Panc1 (cell line): ENCODE data around the gene SLC48A1. TPM values are rescaled to one million over a fixed set of nuclear protein-coding genes. Genes with fewer than 3 reads are reported as not detected.

Experiments
- ATAC-seq: fragments of 200-7000 bp; cut with Tn5 transposase; 2 replicates; pipeline ENCODE4 v1.9.1; 2020; ENCODE audit warnings: mild to moderate bottlenecking, moderate library complexity
- BruUV-seq: library from RNA; stranded (reverse); fragments of 400-500 nt; replicated peaks from 2 replicates; lab custom pipeline; 2021; lab: Mats Ljungman, UMichigan
- CTCF ChIA-PET: fragments of 300-600 bp; sonication (Branson Sonifier 250); formaldehyde crosslinking; loops from one replicate; lab custom pipeline; 2022; ENCODE audit warnings: antibody characterized with exemption; lab: Charles Lee
- POLR2A ChIA-PET: fragments of 300-600 bp; sonication (Branson Sonifier 250); formaldehyde crosslinking; loops from one replicate; lab custom pipeline; 2022; ENCODE audit warnings: antibody characterized with exemption; lab: Charles Lee
- DNase-seq: peaks from one replicate; pipeline ENCODE4 v3.0.0-alpha.2; 2010; ENCODE audit warnings: low read depth, low spot score
- H3K27ac ChIP-seq: 2 replicates; pipeline ENCODE4 v1.5.1; 2011; ENCODE audit warnings: mild to moderate bottlenecking, low read length, inconsistent platforms
- H3K27me3 ChIP-seq: fragments of 200-500 bp; sonication (Bioruptor generic); 2 replicates; pipeline ENCODE4 v1.6.0; 2014; ENCODE audit warnings: low read length, inconsistent platforms; ENCODE audit not compliant: control insufficient read depth, insufficient read depth
- H3K36me3 ChIP-seq: fragments of 200-500 bp; sonication (Bioruptor generic); 2 replicates; pipeline ENCODE4 v1.5.1; 2014; ENCODE audit warnings: inconsistent platforms, mild to moderate bottlenecking, low read length, moderate library complexity; ENCODE audit not compliant: control insufficient read depth, insufficient read depth
- H3K4me1 ChIP-seq: 2 replicates; pipeline ENCODE4 v1.5.1; 2011; ENCODE audit warnings: inconsistent platforms, mild to moderate bottlenecking, low read length, moderate library complexity; ENCODE audit not compliant: control insufficient read depth, insufficient read depth
- H3K4me3 ChIP-seq, 2 experiments: 2 replicates each; pipeline ENCODE4 v1.5.1; 2011 to 2012; ENCODE audit warnings: low read depth in 2 of 2, low read length in 2 of 2, mild to moderate bottlenecking in 2 of 2, inconsistent platforms in 1 of 2, moderate library complexity in 1 of 2
- H3K9me3 ChIP-seq: fragments of 200-500 bp; sonication (Bioruptor generic); 2 replicates; pipeline ENCODE4 v1.5.1; 2014; ENCODE audit warnings: low read depth, mild to moderate bottlenecking, inconsistent platforms, low read length, moderate library complexity; ENCODE audit not compliant: control insufficient read depth, insufficient read depth
- POLR2AphosphoS5 ChIP-seq: IDR thresholded peaks from 2 replicates; pipeline ENCODE4 v1.6.1; 2012; ENCODE audit warnings: mild to moderate bottlenecking, low read depth, low read length, moderate library complexity
- SIN3A ChIP-seq: IDR thresholded peaks from 2 replicates; pipeline ENCODE4 v1.6.1; 2012; ENCODE audit warnings: low read depth, mild to moderate bottlenecking, low read length, moderate library complexity, borderline replicate concordance; ENCODE audit not compliant: insufficient read depth
- TCF7L2 ChIP-seq: IDR thresholded peaks from 2 replicates; pipeline ENCODE4 v1.6.1; 2011; ENCODE audit warnings: mild to moderate bottlenecking, low read depth, low read length, inconsistent platforms
- in situ Hi-C: cut with HindIII; loops from 2 replicates; pipeline ENCODE4 v1.10.0; 2016; ENCODE audit warnings: low sequenced_read_pairs, low pct_unique_long_range_greater_than_20kb
- intact Hi-C: fragments of 100-400 bp; cut with micrococcal nuclease; formaldehyde crosslinking; loops from one replicate; pipeline ENCODE4 v1.10.0; 2022; ENCODE audit not compliant: unreplicated experiment
- total RNA-seq: library from RNA; stranded (reverse); gene quantifications from one replicate; pipeline ENCODE4 v1.2.1, GENCODE V29; 2021; ENCODE audit not compliant: unreplicated experiment
- TF ChIP-seq, protein P1 (sequence below), 2 experiments: IDR thresholded peaks; 2 replicates each; pipeline ENCODE4 v1.6.1; 2011 to 2012; ENCODE audit warnings: low read depth in 2 of 2, control low read depth in 1 of 2, low read length in 1 of 2, mild to moderate bottlenecking in 1 of 2, moderate library complexity in 1 of 2; ENCODE audit not compliant: insufficient read depth in 1 of 2
- TF ChIP-seq, protein P2 (sequence below): fragments of 450-650 bp; IDR thresholded peaks from 2 replicates; pipeline ENCODE4 v1.5.1; 2017; ENCODE audit warnings: mild to moderate bottlenecking

SLC48A1 gene
- total RNA-seq, 1 experiment from 2014 or later = 32.0 TPM

DNA sequence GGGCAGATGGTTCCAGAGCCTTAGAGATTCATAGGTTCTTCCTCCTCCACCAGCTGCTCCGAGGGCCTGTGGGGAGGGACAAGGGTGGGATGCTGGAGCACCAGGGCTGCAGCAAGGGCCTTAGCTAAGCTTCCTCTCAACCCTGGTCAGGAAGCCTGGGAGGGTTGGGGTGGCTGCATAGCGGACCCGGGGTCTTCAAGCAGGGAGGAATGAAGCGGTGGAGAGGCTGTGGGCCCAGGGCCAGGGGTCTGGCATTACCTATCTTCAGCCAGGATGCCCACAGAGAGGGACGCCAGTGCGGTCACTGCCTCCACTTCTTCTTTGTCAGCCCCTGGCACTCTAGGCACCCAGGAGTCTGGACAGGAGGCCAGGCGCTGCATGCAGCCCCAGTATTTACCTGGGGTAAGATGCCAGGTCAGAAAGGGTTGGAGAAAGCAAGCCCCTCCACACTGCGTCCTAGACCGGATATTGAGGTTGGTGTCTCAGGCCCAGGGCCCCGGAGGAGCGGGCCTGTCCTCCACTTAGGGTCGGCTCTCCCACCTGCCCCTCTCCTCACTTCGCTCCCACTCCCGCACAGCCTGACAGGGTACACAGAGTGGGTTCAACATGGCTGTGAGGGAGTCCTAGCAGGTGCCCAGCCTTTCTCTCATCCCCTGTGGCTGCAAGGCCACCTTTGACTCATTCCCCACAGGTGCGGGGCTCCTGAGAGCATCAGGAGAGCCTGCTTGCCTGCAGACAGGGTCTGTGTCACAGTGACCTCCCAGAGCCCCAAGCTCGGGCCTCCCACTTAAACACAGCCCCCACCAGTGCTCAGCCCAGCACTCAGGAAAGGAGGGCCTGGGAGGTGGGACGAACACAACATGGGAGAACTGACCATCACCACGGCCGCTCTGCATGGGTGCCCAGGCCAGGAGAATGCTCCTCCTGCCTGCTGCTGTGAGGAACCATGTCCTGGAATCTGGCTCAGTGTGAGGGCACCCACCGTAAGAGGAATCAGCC, 11.1 kb downstream of the SLC48A1 start:
- no peaks in the 10 kb centered on the region for H3K9me3 ChIP-seq
- CTCF ChIA-PET = no interaction called here
- no peaks in the 10 kb centered on the region for H3K4me1 ChIP-seq
- no TSS peak for BruUV-seq
- H3K36me3 ChIP-seq = peaks cover 7% of the 10 kb centered on the region
- H3K4me3 ChIP-seq = no peak overlapping the region
- POLR2A ChIA-PET = no interaction called here
- no peak overlapping the region for H3K27ac ChIP-seq
- DNase-seq (no peak), ATAC-seq (no peak)
- H3K27me3 ChIP-seq = no peaks in the 10 kb centered on the region
- intact Hi-C loops = loop anchor here (5.0 kb wide), 1 partner anchor 53 kb away; no protein-coding TSS in a partner anchor
- in situ Hi-C loops = no loop called here
- no peak for TF ChIP-seq TCF7L2
- TF ChIP-seq POLR2AphosphoS5 = no peak
- TF ChIP-seq SIN3A = no peak

DNA sequence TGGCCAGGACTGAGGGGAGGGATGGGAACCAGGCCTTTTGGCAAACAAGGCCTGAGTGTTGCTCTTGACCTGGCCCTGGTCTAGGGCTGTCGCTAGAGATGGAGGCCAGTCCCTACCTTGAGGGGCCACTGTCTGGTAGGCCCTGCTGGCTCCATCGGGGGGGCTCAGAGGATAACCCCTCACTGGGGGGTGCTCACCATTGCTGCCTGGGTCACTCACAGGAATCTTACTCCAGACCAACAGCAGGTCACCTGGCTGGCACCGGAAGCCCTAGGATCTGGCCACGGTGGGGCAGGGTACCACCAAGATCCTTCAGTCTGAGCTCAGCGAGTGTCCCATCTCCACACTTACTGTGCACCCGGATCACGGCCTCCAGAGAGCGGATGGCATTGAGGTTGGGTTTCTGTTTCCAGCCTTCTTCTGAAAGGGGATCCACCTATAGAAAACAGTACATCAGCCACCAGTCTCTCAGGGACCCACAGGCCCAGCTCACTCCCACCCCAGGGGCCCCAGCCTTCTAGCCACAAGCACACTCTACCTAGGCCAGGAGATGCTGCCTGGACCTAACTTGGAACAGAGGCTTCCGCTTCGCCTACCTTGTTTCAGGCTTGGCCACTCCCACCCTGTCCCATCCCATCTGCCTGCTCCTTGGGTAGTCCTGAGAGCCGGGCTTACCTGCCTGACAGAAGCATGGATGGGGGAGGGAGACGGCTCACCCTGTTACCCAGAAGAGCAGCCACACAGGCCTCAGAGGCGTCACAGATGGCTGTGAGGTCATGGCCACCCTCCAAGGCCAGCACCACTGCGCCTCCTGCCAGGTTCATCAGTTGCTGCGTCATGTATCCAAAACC, 12.2 kb downstream of the SLC48A1 start:
- Histone ChIP-seq H3K4me1 (no peaks in the 10 kb centered on the region), H3K36me3 (peaks cover 7% of the 10 kb centered on the region), H3K27me3 (no peaks in the 10 kb centered on the region), H3K9me3 (no peaks in the 10 kb centered on the region), H3K27ac (no peak overlapping the region), H3K4me3 (no peak overlapping the region)
- POLR2A ChIA-PET = no interaction called here
- in situ Hi-C loops (no loop called here), intact Hi-C loops (no loop called here)
- DNase-seq (no peak), ATAC-seq (no peak)
- TF ChIP-seq SIN3A = no peak
- TF ChIP-seq, protein P1, sequence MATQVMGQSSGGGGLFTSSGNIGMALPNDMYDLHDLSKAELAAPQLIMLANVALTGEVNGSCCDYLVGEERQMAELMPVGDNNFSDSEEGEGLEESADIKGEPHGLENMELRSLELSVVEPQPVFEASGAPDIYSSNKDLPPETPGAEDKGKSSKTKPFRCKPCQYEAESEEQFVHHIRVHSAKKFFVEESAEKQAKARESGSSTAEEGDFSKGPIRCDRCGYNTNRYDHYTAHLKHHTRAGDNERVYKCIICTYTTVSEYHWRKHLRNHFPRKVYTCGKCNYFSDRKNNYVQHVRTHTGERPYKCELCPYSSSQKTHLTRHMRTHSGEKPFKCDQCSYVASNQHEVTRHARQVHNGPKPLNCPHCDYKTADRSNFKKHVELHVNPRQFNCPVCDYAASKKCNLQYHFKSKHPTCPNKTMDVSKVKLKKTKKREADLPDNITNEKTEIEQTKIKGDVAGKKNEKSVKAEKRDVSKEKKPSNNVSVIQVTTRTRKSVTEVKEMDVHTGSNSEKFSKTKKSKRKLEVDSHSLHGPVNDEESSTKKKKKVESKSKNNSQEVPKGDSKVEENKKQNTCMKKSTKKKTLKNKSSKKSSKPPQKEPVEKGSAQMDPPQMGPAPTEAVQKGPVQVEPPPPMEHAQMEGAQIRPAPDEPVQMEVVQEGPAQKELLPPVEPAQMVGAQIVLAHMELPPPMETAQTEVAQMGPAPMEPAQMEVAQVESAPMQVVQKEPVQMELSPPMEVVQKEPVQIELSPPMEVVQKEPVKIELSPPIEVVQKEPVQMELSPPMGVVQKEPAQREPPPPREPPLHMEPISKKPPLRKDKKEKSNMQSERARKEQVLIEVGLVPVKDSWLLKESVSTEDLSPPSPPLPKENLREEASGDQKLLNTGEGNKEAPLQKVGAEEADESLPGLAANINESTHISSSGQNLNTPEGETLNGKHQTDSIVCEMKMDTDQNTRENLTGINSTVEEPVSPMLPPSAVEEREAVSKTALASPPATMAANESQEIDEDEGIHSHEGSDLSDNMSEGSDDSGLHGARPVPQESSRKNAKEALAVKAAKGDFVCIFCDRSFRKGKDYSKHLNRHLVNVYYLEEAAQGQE (IDR thresholded peaks at IDR 0.05; ENCODE audit: insufficient read depth in 1 of 2, low read depth in 2 of 2, low read length in 1 of 2) = no peak
- TF ChIP-seq POLR2AphosphoS5 = no peak
- no peak for TF ChIP-seq TCF7L2
- TF ChIP-seq, protein P2, sequence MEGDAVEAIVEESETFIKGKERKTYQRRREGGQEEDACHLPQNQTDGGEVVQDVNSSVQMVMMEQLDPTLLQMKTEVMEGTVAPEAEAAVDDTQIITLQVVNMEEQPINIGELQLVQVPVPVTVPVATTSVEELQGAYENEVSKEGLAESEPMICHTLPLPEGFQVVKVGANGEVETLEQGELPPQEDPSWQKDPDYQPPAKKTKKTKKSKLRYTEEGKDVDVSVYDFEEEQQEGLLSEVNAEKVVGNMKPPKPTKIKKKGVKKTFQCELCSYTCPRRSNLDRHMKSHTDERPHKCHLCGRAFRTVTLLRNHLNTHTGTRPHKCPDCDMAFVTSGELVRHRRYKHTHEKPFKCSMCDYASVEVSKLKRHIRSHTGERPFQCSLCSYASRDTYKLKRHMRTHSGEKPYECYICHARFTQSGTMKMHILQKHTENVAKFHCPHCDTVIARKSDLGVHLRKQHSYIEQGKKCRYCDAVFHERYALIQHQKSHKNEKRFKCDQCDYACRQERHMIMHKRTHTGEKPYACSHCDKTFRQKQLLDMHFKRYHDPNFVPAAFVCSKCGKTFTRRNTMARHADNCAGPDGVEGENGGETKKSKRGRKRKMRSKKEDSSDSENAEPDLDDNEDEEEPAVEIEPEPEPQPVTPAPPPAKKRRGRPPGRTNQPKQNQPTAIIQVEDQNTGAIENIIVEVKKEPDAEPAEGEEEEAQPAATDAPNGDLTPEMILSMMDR = no peak
- BruUV-seq = no TSS peak
- CTCF ChIA-PET = interaction anchor here (1.0 kb wide), 1 partner anchor 44 kb away, joined by 3 read pairs; no protein-coding TSS in a partner anchor
